T-helper 1 cell (primary cell): ENCODE data around the gene LZTS2.
"Not testable (repeated sequence)": the region's sequence is repeated elsewhere in the genome, so short reads cannot be mapped to it uniquely, and the experiment has no call there.

Experiments used
- DNase-seq, 5 donors: peaks; one replicate each; pipeline ENCODE4 v3.0.0-alpha.2; 2012 to 2020

Gene LZTS2

GRCh38 chr10:101034404-101034803, 34.8 kb downstream of the LZTS2 start:
- DNase-seq: not testable (repeated sequence)

GRCh38 chr10:101035314-101035713, 35.7 kb downstream of the LZTS2 start:
- no peak for DNase-seq

- no peak for DNase-seq
Observed at GRCh38 chr10:101035916-101036702, 36.5 kb downstream of the LZTS2 start.

- DNase-seq: no peak
Observed at GRCh38 chr10:101036726-101037125, 37.1 kb downstream of the LZTS2 start.

- no peak for DNase-seq
Observed at GRCh38 chr10:101038484-101038883, 38.9 kb downstream of the LZTS2 start.

- no peak for DNase-seq
Observed at GRCh38 chr10:101040061-101040460, 40.5 kb downstream of the LZTS2 start.

GRCh38 chr10:101040851-101041250, 41.2 kb downstream of the LZTS2 start:
- no peak for DNase-seq

GRCh38 chr10:101041252-101041761, 41.7 kb downstream of the LZTS2 start:
- peak in 4 of 5 donors; percentile 48 to 73 (median 64) for DNase-seq

GRCh38 chr10:101042118-101042517, 42.5 kb downstream of the LZTS2 start:
- no peak for DNase-seq

GRCh38 chr10:101042667-101043362, 43.2 kb downstream of the LZTS2 start:
- DNase-seq: peak; percentile 58 to 90 (median 70)

GRCh38 chr10:101043363-101043707, 43.7 kb downstream of the LZTS2 start:
- no peak for DNase-seq

GRCh38 chr10:101044117-101044516, 44.5 kb downstream of the LZTS2 start:
- no peak for DNase-seq

GRCh38 chr10:101046332-101047238, 47.0 kb downstream of the LZTS2 start:
- DNase-seq: no peak

GRCh38 chr10:101047268-101047667, 47.7 kb downstream of the LZTS2 start:
- no peak for DNase-seq

GRCh38 chr10:101047961-101048892, 48.6 kb downstream of the LZTS2 start:
- no peak for DNase-seq

- peak; percentile 55 to 72 (median 67) for DNase-seq
Observed at GRCh38 chr10:101050208-101051069, 50.8 kb downstream of the LZTS2 start.

- DNase-seq: no peak
Observed at GRCh38 chr10:101052285-101052684, 52.7 kb downstream of the LZTS2 start.

- DNase-seq: no peak
Observed at GRCh38 chr10:101053516-101053915, 53.9 kb downstream of the LZTS2 start.

GRCh38 chr10:101054351-101054750, 54.7 kb downstream of the LZTS2 start:
- DNase-seq: no peak

- no peak for DNase-seq
Observed at GRCh38 chr10:101054876-101055275, 55.3 kb downstream of the LZTS2 start.

- no peak for DNase-seq
Observed at GRCh38 chr10:101055411-101055810, 55.8 kb downstream of the LZTS2 start.
